Measurements from ENCODE around the gene DNAH7. TPM values are rescaled to one million over a fixed set of nuclear protein-coding genes. Genes with fewer than 3 reads are reported as not detected.

DNAH7 gene
- total and polyA plus RNA-seq, 2 of the 8 experiments (the other 6 are each of a cell fraction or from before 2014, with no cell fraction given): 0.07 to 0.08 TPM

- Histone ChIP-seq H3K4me3 (ENCODE audit: extremely low read depth in 1 of 4, insufficient read depth in 2 of 4, low read depth in 3 of 4, low read length in 4 of 4) (no peak overlapping the region), H3K9me3 (ENCODE audit: insufficient read depth in 2 of 2, low read depth in 1 of 2, low read length in 1 of 2) (peaks cover 21 to 25% of the 10 kb centered on the region in 2 experiments), H3K4me2 (ENCODE audit: insufficient read depth in 1 of 2, low read depth in 2 of 2, low read length in 2 of 2) (no peak overlapping the region), H3K23me2 (ENCODE audit: low read depth, low read length) (no peaks in the 10 kb centered on the region), H2BK12ac (ENCODE audit: low read depth, low read length) (no peak overlapping the region), H3K4ac (replicated peaks; ENCODE audit: insufficient read length, low read depth, low read length) (no peak overlapping the region), H3K79me2 (ENCODE audit: control insufficient read depth in 1 of 2, insufficient read depth in 2 of 2, low read length in 2 of 2) (no peaks in the 10 kb centered on the region), H4K8ac (ENCODE audit: extremely low read depth, insufficient read depth, low read length) (no peak overlapping the region), H4K91ac (replicated peaks; ENCODE audit: insufficient read length, low read length) (no peak overlapping the region), H2BK5ac (ENCODE audit: low read depth, low read length) (no peak overlapping the region), H3K9ac (replicated peaks in 1 of 4; ENCODE audit: extremely low read depth in 1 of 4, low read depth in 3 of 4, low read length in 3 of 4) (no peak overlapping the region), H3K56ac (replicated peaks; ENCODE audit: insufficient read length, low read depth, low read length) (no peak overlapping the region), H3K14ac (ENCODE audit: insufficient read length) (no peak overlapping the region), H2BK120ac (replicated peaks; ENCODE audit: low read depth, low read length) (no peak overlapping the region), H3K36me3 (ENCODE audit: control insufficient read depth in 2 of 4, insufficient read depth in 4 of 4, low read length in 3 of 4) (peaks cover 0 to 44% (median 14%) of the 10 kb centered on the region in 4 experiments; a peak in 3 of 8 replicates), H2BK20ac (ENCODE audit: low read length) (no peak overlapping the region), H2AFZ (ENCODE audit: low read length) (no peak overlapping the region), H4K20me1 (replicated peaks in 1 of 2; ENCODE audit: control insufficient read depth in 1 of 2, insufficient read depth in 2 of 2, low read length in 2 of 2) (no peaks in the 10 kb centered on the region), H2AK5ac (ENCODE audit: low read depth, low read length) (no peak overlapping the region), H3K27ac (ENCODE audit: low read depth, low read length) (no peak overlapping the region), H3K18ac (ENCODE audit: extremely low read depth, low read length) (no peak overlapping the region), H3K79me1 (ENCODE audit: low read depth, low read length) (no peaks in the 10 kb centered on the region), H3K23ac (ENCODE audit: insufficient read length) (no peak overlapping the region), H2BK15ac (ENCODE audit: low read length) (no peak overlapping the region), H3K27me3 (replicated peaks in 1 of 4; ENCODE audit: control insufficient read depth in 3 of 4, extremely low read depth in 1 of 4, insufficient read depth in 3 of 4, low read length in 3 of 4) (no peaks in the 10 kb centered on the region), H4K5ac (ENCODE audit: insufficient read length, low read depth, low read length) (no peak overlapping the region), H3K4me1 (replicated peaks in 1 of 4; ENCODE audit: control insufficient read depth in 3 of 4, insufficient read depth in 4 of 4, low read length in 3 of 4) (no peaks in the 10 kb centered on the region)
- DNase-seq (ENCODE audit: low read depth in 1 of 2, low spot score in 2 of 2) (no peak), FAIRE-seq (no peak)
- TF ChIP-seq SP2 (IDR thresholded peaks at IDR 0.05; ENCODE audit: low read length) (no peak), KDM5A (IDR thresholded peaks at IDR 0.05; ENCODE audit: low read length) (no peak), EZH2 (IDR thresholded peaks at IDR 0.05; ENCODE audit: low read depth, low read length, severe bottlenecking) (no peak), RXRA (IDR thresholded peaks at IDR 0.05; ENCODE audit: insufficient read depth, low read depth, low read length) (no peak), HDAC6 (IDR thresholded peaks at IDR 0.05; ENCODE audit: low read depth, low read length) (no peak), RFX5 (IDR thresholded peaks at IDR 0.05; ENCODE audit: borderline replicate concordance, low read depth, low read length) (no peak), SIRT6 (IDR thresholded peaks at IDR 0.05; ENCODE audit: low read length) (no peak)
- CTCF ChIA-PET (ENCODE audit: partially characterized antibody): interaction anchor here (0.5 to 1.2 kb wide), 2 partner anchors 10 to 502 kb away, joined by 5 to 6 read pairs; no protein-coding TSS in a partner anchor
- WGBS, 2 experiments (ENCODE audit: extremely low coverage in 1 of 2, insufficient coverage in 1 of 2, insufficient read length in 1 of 2, insufficient replicate concordance in 2 of 2, low coverage in 1 of 2, low lambda C conversion rate in 2 of 2, missing lambda C conversion rate in 1 of 2): 45% methylated on average over 1 of the region's 1 CpG; no CpG with 5 or more reads in 1 of the 2 experiments
- POLR2A ChIA-PET (ENCODE audit: partially characterized antibody): no interaction called here
Measured at GRCh38 chr2:195741191-195741590, 327.4 kb downstream of the DNAH7 start.
